ENCODE measurements around the gene IP6K2.

GRCh38 chr3:48652923-48653715 is 63.9 kb downstream of the IP6K2 start:
- TF ChIP-seq CTCF (IDR thresholded peaks at IDR 0.05; ENCODE audit: low read depth, low read length, poor library complexity, severe bottlenecking) (no peak), EZH2phosphoT487 (IDR thresholded peaks at IDR 0.05; ENCODE audit: borderline replicate concordance, low read length) (no peak)
